Calu3 (cell line): ENCODE data around the gene TMEM138. TPM values are rescaled to one million over a fixed set of nuclear protein-coding genes. Genes with fewer than 3 reads are reported as not detected.
A peak's percentile ranks its signal among the peaks of the same experiment; 100 is the strongest.

Source experiments
- BruUV-seq: library from RNA; stranded (reverse); fragments of 400-500 nt; replicated peaks from 2 replicates; lab custom pipeline; 2021; lab: Mats Ljungman, UMichigan
- CTCF ChIA-PET: fragments of 300-600 bp; sonication (Branson Sonifier 250); formaldehyde crosslinking; loops from one replicate; lab custom pipeline; 2022; ENCODE audit warnings: antibody characterized with exemption; lab: Charles Lee
- DNase-seq: peaks from one replicate; pipeline ENCODE4 v3.0.0; 2022
- H3K27ac Mint-ChIP-seq: one replicate; pipeline ENCODE4 v1.8.0; 2022; ENCODE audit warnings: mixed read lengths; ENCODE audit not compliant: unreplicated experiment
- H3K27me3 Mint-ChIP-seq: one replicate; pipeline ENCODE4 v1.8.0; 2022; ENCODE audit warnings: mixed read lengths; ENCODE audit not compliant: unreplicated experiment
- H3K36me3 Mint-ChIP-seq: one replicate; pipeline ENCODE4 v1.8.0; 2022; ENCODE audit warnings: mild to moderate bottlenecking, moderate library complexity, mixed read lengths; ENCODE audit not compliant: insufficient read depth, unreplicated experiment
- H3K4me1 Mint-ChIP-seq: one replicate; pipeline ENCODE4 v1.8.0; 2022; ENCODE audit warnings: mild to moderate bottlenecking, low read depth, mixed read lengths; ENCODE audit not compliant: unreplicated experiment
- H3K4me3 Mint-ChIP-seq: one replicate; pipeline ENCODE4 v1.8.0; 2022; ENCODE audit warnings: mild to moderate bottlenecking, low read depth, moderate library complexity, mixed read lengths; ENCODE audit not compliant: unreplicated experiment
- H3K9me3 Mint-ChIP-seq: one replicate; pipeline ENCODE4 v1.8.0; 2022; ENCODE audit warnings: low read depth, mixed read lengths; ENCODE audit not compliant: unreplicated experiment
- intact Hi-C: fragments of 100-400 bp; cut with micrococcal nuclease; formaldehyde crosslinking; loops from one replicate; pipeline ENCODE4 v1.10.0; 2022; ENCODE audit not compliant: unreplicated experiment
- total RNA-seq: library from RNA; stranded (reverse); gene quantifications from 2 replicates; pipeline ENCODE4 v1.2.3, GENCODE V29; 2022
- TF ChIP-seq, protein P1 (sequence below): fragments of 200-600 bp; IDR thresholded peaks from one replicate; pipeline ENCODE4 v1.8.0; 2022; ENCODE audit warnings: antibody characterized with exemption; ENCODE audit not compliant: unreplicated experiment

TMEM138 gene
- total RNA-seq, 1 experiment from 2014 or later, result 51.6 TPM

DNA sequence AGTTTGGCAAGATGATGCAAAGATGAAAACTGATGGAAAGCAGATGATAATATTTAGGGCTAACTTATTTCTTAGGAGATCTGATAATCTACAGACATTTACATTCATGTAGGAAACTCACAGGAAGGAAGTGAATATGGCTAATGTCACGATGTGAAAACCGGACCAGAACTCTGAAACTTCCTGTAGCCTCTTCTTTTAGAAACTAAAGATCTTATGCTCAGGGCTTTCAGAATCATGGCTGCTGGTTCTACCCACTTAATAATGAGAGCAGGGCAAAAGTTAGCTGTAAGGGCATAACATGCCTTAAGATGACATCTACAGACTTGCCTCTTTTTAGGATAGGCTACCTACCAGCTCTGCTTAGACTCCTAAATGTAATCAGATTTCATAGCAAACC lies 52.4 kb downstream of the TMEM138 start:
- Mint-ChIP-seq H3K27me3 (no peaks in the 10 kb centered on the region), H3K36me3 (peaks cover 66% of the 10 kb centered on the region), H3K4me3 (no peak overlapping the region), H3K27ac (no peak overlapping the region), H3K4me1 (no peaks in the 10 kb centered on the region), H3K9me3 (no peaks in the 10 kb centered on the region)
- DNase-seq, result no peak
- no TSS peak for BruUV-seq
- CTCF ChIA-PET, result no interaction called here
- intact Hi-C loops, result no loop called here
- TF ChIP-seq, protein P1, sequence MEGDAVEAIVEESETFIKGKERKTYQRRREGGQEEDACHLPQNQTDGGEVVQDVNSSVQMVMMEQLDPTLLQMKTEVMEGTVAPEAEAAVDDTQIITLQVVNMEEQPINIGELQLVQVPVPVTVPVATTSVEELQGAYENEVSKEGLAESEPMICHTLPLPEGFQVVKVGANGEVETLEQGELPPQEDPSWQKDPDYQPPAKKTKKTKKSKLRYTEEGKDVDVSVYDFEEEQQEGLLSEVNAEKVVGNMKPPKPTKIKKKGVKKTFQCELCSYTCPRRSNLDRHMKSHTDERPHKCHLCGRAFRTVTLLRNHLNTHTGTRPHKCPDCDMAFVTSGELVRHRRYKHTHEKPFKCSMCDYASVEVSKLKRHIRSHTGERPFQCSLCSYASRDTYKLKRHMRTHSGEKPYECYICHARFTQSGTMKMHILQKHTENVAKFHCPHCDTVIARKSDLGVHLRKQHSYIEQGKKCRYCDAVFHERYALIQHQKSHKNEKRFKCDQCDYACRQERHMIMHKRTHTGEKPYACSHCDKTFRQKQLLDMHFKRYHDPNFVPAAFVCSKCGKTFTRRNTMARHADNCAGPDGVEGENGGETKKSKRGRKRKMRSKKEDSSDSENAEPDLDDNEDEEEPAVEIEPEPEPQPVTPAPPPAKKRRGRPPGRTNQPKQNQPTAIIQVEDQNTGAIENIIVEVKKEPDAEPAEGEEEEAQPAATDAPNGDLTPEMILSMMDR, result no peak

DNA sequence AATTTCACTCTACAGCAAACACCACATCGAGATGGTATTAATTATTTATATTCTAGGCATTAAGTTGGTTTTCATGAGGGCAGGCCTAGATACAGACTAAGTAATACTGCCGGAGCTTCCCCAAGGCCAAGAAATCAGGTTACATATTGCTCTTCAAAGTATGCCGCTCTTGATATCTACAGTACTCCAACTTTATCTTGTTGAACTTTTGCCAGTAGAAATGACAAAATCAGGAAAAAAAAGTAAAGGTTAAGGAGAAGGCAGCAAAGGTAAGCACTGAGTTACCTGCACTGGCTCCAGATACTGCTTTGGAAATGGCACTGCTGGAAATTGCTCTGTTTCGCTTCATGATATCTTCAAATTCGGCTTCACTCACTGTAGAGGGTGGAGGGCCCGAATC lies 53.2 kb downstream of the TMEM138 start:
- Mint-ChIP-seq H3K27me3 (no peaks in the 10 kb centered on the region), H3K36me3 (peaks cover 73% of the 10 kb centered on the region), H3K27ac (no peak overlapping the region), H3K9me3 (no peaks in the 10 kb centered on the region), H3K4me1 (no peaks in the 10 kb centered on the region), H3K4me3 (no peak overlapping the region)
- BruUV-seq, result no TSS peak
- DNase-seq, result no peak
- intact Hi-C loops, result no loop called here
- CTCF ChIA-PET, result no interaction called here
- TF ChIP-seq, protein P1, result no peak

DNA sequence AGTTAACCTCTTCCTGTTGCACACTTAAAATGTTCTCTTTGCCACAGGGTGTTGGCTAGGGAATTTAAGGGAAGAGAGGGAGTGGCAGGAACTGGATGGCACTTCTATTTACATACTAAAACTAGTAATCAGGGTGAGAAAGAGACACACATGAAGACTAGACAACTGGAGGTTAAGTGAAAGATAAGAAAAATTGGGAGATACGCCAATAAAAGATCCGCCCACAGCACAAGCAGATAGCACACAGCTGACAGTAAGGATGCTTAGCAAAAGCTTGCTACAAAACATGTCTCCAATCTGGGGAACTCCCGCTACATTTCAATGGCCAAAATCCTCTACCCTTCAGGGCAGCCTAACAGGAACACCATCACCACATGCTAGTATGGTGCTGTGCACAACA lies 54.8 kb downstream of the TMEM138 start:
- intact Hi-C loops, result no loop called here
- Mint-ChIP-seq H3K36me3 (peaks cover 68% of the 10 kb centered on the region), H3K4me3 (no peak overlapping the region), H3K4me1 (no peaks in the 10 kb centered on the region), H3K9me3 (no peaks in the 10 kb centered on the region), H3K27ac (no peak overlapping the region), H3K27me3 (no peaks in the 10 kb centered on the region)
- TF ChIP-seq, protein P1, result no peak
- CTCF ChIA-PET, result no interaction called here
- BruUV-seq, result no TSS peak
- DNase-seq, result no peak

DNA sequence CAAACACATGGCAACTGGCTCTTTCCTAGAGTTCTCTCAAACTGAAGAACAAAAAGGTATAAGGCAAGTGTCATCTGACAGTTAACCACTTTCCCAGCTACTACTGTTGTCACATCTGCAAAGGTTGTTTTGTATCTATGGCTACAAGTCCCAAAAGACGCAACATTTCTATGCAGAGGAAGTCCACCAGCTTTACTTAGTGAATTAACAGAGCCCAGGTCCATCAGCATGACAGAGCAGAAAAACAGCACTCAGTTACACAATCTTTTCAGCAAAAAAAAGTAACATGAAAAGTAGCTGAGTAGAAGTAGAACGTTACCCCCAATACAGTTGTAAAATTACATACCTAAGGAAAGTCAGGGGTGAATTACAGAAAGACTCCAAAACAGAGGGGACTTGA lies 55.5 kb downstream of the TMEM138 start:
- Mint-ChIP-seq H3K4me3 (no peak overlapping the region), H3K9me3 (no peaks in the 10 kb centered on the region), H3K27ac (peak overlapping the region; percentile 37), H3K4me1 (no peaks in the 10 kb centered on the region), H3K27me3 (no peaks in the 10 kb centered on the region), H3K36me3 (peaks cover 73% of the 10 kb centered on the region)
- no TSS peak for BruUV-seq
- TF ChIP-seq, protein P1, result no peak
- intact Hi-C loops, result no loop called here
- CTCF ChIA-PET, result no interaction called here
- no peak for DNase-seq
